Fibroblast of lung (primary cell): Measurements from ENCODE around the gene SHROOM3. TPM values are rescaled to one million over a fixed set of nuclear protein-coding genes. Genes with fewer than 3 reads are reported as not detected.
A peak's percentile ranks its signal among the peaks of the same experiment; 100 is the strongest.

ENCODE experiments used
- DNase-seq, 2 donors: peaks; one replicate each; pipeline versions ENCODE4 v3.0.0 to v3.0.0-alpha.2; 2010; ENCODE audit warnings: low read depth in 2 of 2
- H2AFZ ChIP-seq: 2 replicates; pipeline ENCODE4 v1.5.1; 2012; ENCODE audit warnings: low read length, control low read depth, inconsistent platforms
- H3K27ac ChIP-seq: 2 replicates; pipeline ENCODE4 v1.5.1; 2011; ENCODE audit warnings: low read length, control low read depth; ENCODE audit not compliant: insufficient read depth
- H3K27me3 ChIP-seq: 2 replicates; pipeline ENCODE4 v1.5.1; 2011; ENCODE audit warnings: mild to moderate bottlenecking, low read length; ENCODE audit not compliant: control insufficient read depth, insufficient read depth
- H3K36me3 ChIP-seq: 2 replicates; pipeline ENCODE4 v1.5.1; 2011; ENCODE audit warnings: low read length; ENCODE audit not compliant: control insufficient read depth, insufficient read depth
- H3K4me1 ChIP-seq: 2 replicates; pipeline ENCODE4 v1.5.1; 2011; ENCODE audit warnings: low read length; ENCODE audit not compliant: control insufficient read depth, insufficient read depth; ENCODE audit errors: extremely low read depth
- H3K4me2 ChIP-seq: 2 replicates; pipeline ENCODE4 v1.5.1; 2011; ENCODE audit warnings: low read length, control low read depth; ENCODE audit not compliant: insufficient read depth; ENCODE audit errors: extremely low read depth
- H3K4me3 ChIP-seq, 4 experiments: fragments of 200-600 bp in 1 of 4; sonication (generic) in 1 of 4; replicated peaks in 1 of 4; 2 replicates each; pipeline ENCODE4 v1.5.1; 2011 to 2016; ENCODE audit warnings: low read length in 4 of 4, low read depth in 3 of 4, mild to moderate bottlenecking in 3 of 4, control low read depth in 2 of 4, inconsistent platforms in 1 of 4, mixed read lengths in 1 of 4; ENCODE audit not compliant: insufficient read depth in 1 of 4; ENCODE audit errors: control extremely low read depth in 1 of 4
- H3K79me2 ChIP-seq: 2 replicates; pipeline ENCODE4 v1.5.1; 2012; ENCODE audit warnings: mild to moderate bottlenecking, low read length, inconsistent platforms; ENCODE audit not compliant: control insufficient read depth, insufficient read depth
- H3K9ac ChIP-seq: 2 replicates; pipeline ENCODE4 v1.5.1; 2011; ENCODE audit warnings: mild to moderate bottlenecking, low read length, control low read depth; ENCODE audit not compliant: insufficient read depth
- H3K9me3 ChIP-seq: 2 replicates; pipeline ENCODE4 v1.5.1; 2012; ENCODE audit warnings: low read depth, low read length; ENCODE audit not compliant: control insufficient read depth, insufficient read depth
- H4K20me1 ChIP-seq: 2 replicates; pipeline ENCODE4 v1.5.1; 2011; ENCODE audit warnings: low read length; ENCODE audit not compliant: control insufficient read depth, insufficient read depth; ENCODE audit errors: extremely low read depth
- CTCF ChIP-seq, 2 donors: IDR thresholded peaks in 1 of 2; conservative IDR thresholded peaks in 1 of 2; 1 replicate in 1 of 2; 2 replicates in 1 of 2; pipeline ENCODE4 v1.5.1; 2011 to 2012; ENCODE audit warnings: low read length in 2 of 2, control low read depth in 1 of 2, inconsistent platforms in 1 of 2, low read depth in 1 of 2, mild to moderate bottlenecking in 1 of 2
- EZH2 ChIP-seq: IDR thresholded peaks from 2 replicates; pipeline ENCODE4 v1.5.1; 2012; ENCODE audit warnings: low read length, control low read depth, mild to moderate bottlenecking; ENCODE audit errors: missing control alignments
- polyA plus RNA-seq, 2 donors: library from polyadenylated mRNA; depleted of rRNA in 1 of 2; stranded (reverse) in 1 of 2; unstranded in 1 of 2; fragments of >200 nt; gene quantifications; 2 replicates each; pipeline ENCODE4 v1.2.1, GENCODE V29; 2011 to 2012; ENCODE audit warnings: missing spikeins in 1 of 2
- total RNA-seq: library from RNA; depleted of rRNA; stranded (reverse); fragments of >200 nt; gene quantifications from 2 replicates; pipeline ENCODE4 v1.2.1, GENCODE V29; 2014

Gene SHROOM3
- total and polyA plus RNA-seq, 2 donors (not counting 1 experiment from before 2014, with no cell fraction given) = 9.9 to 23.9 TPM

DNA sequence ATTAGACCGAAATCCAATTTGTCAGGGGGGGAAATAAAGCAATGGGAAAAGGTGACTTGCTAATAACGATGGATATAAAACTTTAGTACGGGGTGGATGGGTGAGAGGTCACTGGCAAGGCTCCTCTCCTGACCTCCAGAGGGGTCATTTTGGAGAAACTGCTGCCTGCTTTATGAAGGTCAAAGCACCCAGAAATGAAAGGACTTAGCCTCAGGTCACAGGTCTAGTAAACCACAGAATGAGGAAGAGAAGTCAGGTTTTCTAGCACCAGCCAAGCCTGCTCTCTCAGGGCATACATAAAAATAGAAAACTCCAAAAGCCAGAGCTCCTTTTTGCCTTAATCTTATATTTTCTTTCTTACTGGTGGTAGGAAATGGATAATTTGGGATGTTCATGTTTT is 134.2 kb downstream of the SHROOM3 start:
- Histone ChIP-seq H3K79me2 (no peaks in the 10 kb centered on the region), H3K9me3 (no peaks in the 10 kb centered on the region), H3K27ac (no peak overlapping the region), H4K20me1 (no peaks in the 10 kb centered on the region), H3K36me3 (no peaks in the 10 kb centered on the region), H3K4me3 (no peak overlapping the region), H3K27me3 (no peaks in the 10 kb centered on the region), H2AFZ (no peak overlapping the region), H3K4me1 (peaks cover 18% of the 10 kb centered on the region), H3K4me2 (no peak overlapping the region), H3K9ac (no peak overlapping the region)
- no peak for TF ChIP-seq CTCF (conservative IDR thresholded peaks at IDR 0.05 in 1 of 2, IDR thresholded peaks at IDR 0.05 in 1 of 2; ENCODE audit: low read depth in 1 of 2, low read length in 2 of 2)
- no peak for TF ChIP-seq EZH2
- no peak for DNase-seq

GRCh38 chr4:76569706-76570105 is 134.7 kb downstream of the SHROOM3 start:
- no peaks in the 10 kb centered on the region for H3K27me3 ChIP-seq
- no peaks in the 10 kb centered on the region for H3K79me2 ChIP-seq
- H3K4me1 ChIP-seq = peaks cover 15% of the 10 kb centered on the region
- DNase-seq = no peak
- no peak overlapping the region for H3K27ac ChIP-seq
- no peaks in the 10 kb centered on the region for H3K9me3 ChIP-seq
- no peaks in the 10 kb centered on the region for H4K20me1 ChIP-seq
- no peak for TF ChIP-seq EZH2
- no peak for TF ChIP-seq CTCF (conservative IDR thresholded peaks at IDR 0.05 in 1 of 2, IDR thresholded peaks at IDR 0.05 in 1 of 2; ENCODE audit: low read depth in 1 of 2, low read length in 2 of 2)
- no peak overlapping the region for H2AFZ ChIP-seq
- no peak overlapping the region for H3K4me3 ChIP-seq
- H3K4me2 ChIP-seq = no peak overlapping the region
- no peak overlapping the region for H3K9ac ChIP-seq
- no peaks in the 10 kb centered on the region for H3K36me3 ChIP-seq

- DNase-seq = peak; percentile 44 to 89
- Histone ChIP-seq H3K27me3 (no peaks in the 10 kb centered on the region), H3K79me2 (no peaks in the 10 kb centered on the region), H3K36me3 (no peaks in the 10 kb centered on the region), H3K4me2 (peak overlapping the region; percentile 39), H3K9me3 (no peaks in the 10 kb centered on the region), H3K27ac (no peak overlapping the region), H3K4me1 (peaks cover 15% of the 10 kb centered on the region), H3K9ac (no peak overlapping the region), H4K20me1 (no peaks in the 10 kb centered on the region), H3K4me3 (no peak overlapping the region), H2AFZ (no peak overlapping the region)
- TF ChIP-seq EZH2 (no peak), CTCF (conservative IDR thresholded peaks at IDR 0.05 in 1 of 2, IDR thresholded peaks at IDR 0.05 in 1 of 2; ENCODE audit: low read depth in 1 of 2, low read length in 2 of 2) (no peak)
Observed at GRCh38 chr4:76570141-76570973, 135.3 kb downstream of the SHROOM3 start.
